AG08396 (cell line): ENCODE results near the gene SELENOM.
"Not testable (repeated sequence)": the region's sequence is repeated elsewhere in the genome, so short reads cannot be mapped to it uniquely, and the experiment has no call there.

Experiments used
- DNase-seq: peaks from one replicate; pipeline ENCODE4 v3.0.0; 2012; ENCODE audit warnings: low spot score, mixed read lengths

The SELENOM gene

GRCh38 chr22:31075961-31076360, 31.4 kb downstream of the SELENOM start:
- DNase-seq = peak; percentile 69

GRCh38 chr22:31073545-31074145, 33.7 kb downstream of the SELENOM start:
- DNase-seq = not testable (repeated sequence)

GRCh38 chr22:31073125-31073524, 34.2 kb downstream of the SELENOM start:
- not testable (repeated sequence) for DNase-seq

- not testable (repeated sequence) for DNase-seq
These were observed 37.6 kb downstream of the SELENOM start for GRCh38 chr22:31069691-31070314.

- DNase-seq = no peak
These were observed 38.4 kb downstream of the SELENOM start for GRCh38 chr22:31068970-31069369.

GRCh38 chr22:31064369-31064768, 43.0 kb downstream of the SELENOM start:
- no peak for DNase-seq

- DNase-seq = no peak
These were observed 44.7 kb downstream of the SELENOM start for GRCh38 chr22:31062566-31063230.

- DNase-seq = not testable (repeated sequence)
These were observed 47.7 kb downstream of the SELENOM start for GRCh38 chr22:31059663-31060062.

- no peak for DNase-seq
These were observed 50.3 kb downstream of the SELENOM start for GRCh38 chr22:31056986-31057599.

GRCh38 chr22:31055635-31056159, 51.7 kb downstream of the SELENOM start:
- DNase-seq = peak; percentile 93

GRCh38 chr22:31055117-31055634, 52.2 kb downstream of the SELENOM start:
- DNase-seq = no peak
